ENCODE results near the gene OR4B1.

The OR4B1 gene

GRCh38 chr11:48248902-48249301, 32.3 kb downstream of the OR4B1 start:
- no peak for TF ChIP-seq CTCF (IDR thresholded peaks at IDR 0.05; ENCODE audit: insufficient read depth, low read depth, low read length, missing control alignments)
- no peak overlapping the region for H3K4me3 ChIP-seq (ENCODE audit: low read length)
- DNase-seq (ENCODE audit: low read depth), result no peak

GRCh38 chr11:48261600-48261999, 45.0 kb downstream of the OR4B1 start:
- H3K4me3 ChIP-seq (ENCODE audit: low read length), result no peak overlapping the region
- TF ChIP-seq CTCF (IDR thresholded peaks at IDR 0.05; ENCODE audit: insufficient read depth, low read depth, low read length, missing control alignments), result no peak
- no peak for DNase-seq (ENCODE audit: low read depth)

DNA sequence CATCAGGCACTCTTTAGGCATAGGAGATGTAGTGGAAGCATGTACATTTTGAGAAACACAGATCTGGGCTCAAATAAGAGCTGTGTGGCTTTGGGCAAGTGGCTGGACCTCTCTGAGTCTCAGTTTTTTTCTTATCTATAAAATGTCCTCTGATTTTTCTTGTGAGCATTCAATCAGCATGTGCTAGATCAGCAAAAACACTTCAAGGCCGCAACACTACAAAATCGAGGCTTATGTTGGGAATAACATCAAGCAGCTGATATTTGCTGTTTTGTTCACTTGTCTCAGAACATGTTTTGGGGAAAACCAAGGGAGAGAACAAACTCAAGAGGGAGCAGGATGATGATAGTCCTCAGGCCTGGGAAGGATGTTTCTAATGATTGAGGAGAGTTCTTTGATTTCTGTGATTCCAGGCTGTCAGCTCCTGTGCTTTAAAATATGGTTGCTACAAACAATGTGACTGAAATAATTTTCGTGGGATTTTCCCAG, 46.9 kb downstream of the OR4B1 start, which contains the start of gene OR4X1:
OR4X1 (plus strand) TSS at position 439 of the 489 bp plus-strand sequence; CDS start at position 439, 0 bp downstream.
- TF ChIP-seq CTCF (IDR thresholded peaks at IDR 0.05; ENCODE audit: insufficient read depth, low read depth, low read length, missing control alignments), result no peak
- H3K4me3 ChIP-seq (ENCODE audit: low read length), result no peak within 1 kb of the TSS
- DNase-seq (ENCODE audit: low read depth), result no peak
